Cardiac ventricle fibroblast (primary cell): ENCODE measurements around the gene ACLY. TPM values are rescaled to one million over a fixed set of nuclear protein-coding genes. Genes with fewer than 3 reads are reported as not detected.

ENCODE experiments used
- total RNA-seq: library from RNA; depleted of rRNA; stranded (reverse); fragments of >200 nt; gene quantifications from 2 replicates; pipeline ENCODE4 v1.2.3, GENCODE V29; 2015

Gene ACLY
- total RNA-seq, result 185 and 187 TPM in 2 replicates

DNA sequence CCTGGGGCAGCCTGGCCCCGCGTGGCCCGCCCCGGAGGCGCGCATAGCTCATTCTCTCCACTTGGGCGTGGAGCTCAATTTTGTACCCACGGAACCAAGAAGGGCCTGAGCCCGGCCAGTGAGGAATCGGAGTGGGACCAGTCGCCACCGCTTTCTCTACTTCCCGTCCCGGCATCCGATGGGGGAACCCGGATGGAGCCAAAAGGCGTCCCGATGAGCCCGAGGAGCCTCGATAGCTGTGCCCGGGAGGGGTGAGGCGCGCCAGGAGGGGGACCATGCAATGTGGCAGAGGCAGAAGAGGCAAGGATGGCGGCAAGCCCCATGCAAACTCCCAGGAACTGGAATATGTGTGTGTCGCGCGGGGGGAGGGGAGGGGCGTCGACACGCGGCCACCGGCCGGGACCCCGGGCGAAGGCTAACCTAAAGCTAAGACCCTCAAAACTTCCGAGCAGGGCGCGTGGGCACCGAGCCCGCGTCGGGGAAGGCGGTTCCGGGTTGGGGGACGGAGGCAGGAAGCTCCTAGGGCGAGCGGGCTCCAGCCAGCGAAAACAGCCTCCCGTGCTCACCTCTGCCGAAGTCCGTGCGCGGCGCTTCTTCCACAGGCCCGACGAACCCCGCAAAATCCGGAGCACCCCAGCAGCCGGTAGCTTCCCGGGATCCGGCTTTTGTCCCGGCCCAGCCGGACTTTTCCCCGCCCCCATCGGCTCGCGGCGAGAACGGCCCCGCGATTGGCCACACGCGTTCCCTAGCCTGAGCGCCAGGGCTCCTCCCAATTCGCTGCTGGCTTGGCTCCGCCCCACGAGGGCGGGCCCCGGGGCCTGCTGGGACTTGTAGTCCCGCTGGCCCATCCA lies at the start of gene ACLY:
Gene ACLY, minus strand, starts transcription at position 638 of the 851 bp plus-strand sequence. CDS start 5,078 bp downstream, outside the sequence.

DNA sequence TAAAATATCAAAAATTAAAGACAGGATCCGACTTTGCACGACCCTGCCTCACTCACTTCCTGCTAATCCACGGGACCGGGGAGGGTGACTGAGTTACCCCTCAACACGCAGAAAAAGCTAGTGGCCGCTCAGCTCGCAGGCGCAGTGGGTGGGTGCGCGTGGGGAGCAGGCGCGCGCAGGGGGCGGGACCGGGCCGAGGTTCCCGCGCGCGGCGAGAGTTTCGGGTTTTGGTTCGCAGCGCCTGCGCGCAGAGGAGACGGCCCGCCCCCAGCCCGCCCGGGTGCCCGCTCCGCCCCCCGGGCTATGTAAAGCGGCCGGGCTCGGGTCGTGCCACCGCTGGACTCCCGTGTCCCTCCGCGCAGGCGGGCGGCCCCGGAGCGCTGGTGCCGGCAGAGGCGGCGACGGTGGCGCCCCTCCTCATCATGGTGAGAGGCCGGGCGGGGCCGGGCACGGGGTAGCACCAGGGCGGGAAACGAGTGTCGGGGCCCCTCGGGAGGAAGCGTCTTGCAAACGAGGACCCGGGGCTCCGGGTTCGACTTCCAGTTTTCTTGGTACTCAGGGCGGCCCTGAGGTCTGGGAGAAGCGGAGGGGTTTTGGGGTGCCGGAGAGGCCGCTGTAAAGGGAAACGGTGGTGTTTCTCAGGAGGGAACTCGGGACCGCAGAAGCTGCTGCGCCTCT lies 47.9 kb upstream of the ACLY start, which contains the start of gene CNP:
Gene CNP, plus strand, starts transcription at position 333 of the 678 bp plus-strand sequence. Its CDS starts 90 bp downstream, at position 423.

DNA sequence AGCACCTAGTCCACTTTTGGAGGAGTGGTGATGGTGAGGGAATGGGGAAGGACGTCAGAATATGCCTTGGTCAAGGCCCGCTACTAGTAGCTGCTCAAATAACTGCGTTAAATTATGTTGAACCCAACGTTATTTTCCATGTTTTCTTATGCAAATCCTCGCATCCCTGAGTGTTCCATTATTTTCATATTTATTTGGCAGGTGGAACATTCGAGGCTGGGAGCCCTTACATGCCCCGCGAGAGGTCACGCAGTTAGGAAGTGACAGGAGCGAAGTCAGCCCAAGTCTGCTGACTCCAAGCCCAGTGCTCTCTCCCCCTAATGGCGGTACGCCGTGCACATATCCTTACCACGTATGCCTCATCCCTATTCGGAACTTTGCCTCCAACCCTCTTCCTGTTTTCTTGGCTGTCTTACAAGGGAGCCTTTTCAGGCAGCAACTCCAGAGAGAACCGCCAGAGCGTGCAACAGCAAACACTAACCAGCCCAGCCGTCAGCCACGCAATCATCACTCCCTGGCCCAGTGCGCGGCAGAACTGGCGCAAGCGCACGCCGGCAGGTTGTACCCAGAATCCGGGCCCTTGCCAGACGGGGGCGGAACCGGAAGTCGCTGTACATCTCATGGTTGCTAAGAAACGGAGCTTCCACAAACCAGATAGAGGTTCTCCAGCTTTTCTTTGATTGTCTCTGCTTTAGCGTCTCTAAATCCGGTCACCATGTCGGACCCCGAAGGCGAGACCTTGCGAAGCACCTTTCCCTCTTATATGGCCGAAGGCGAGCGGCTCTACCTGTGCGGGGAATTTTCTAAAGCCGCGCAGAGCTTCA lies 11.5 kb upstream of the ACLY start, which contains the start of gene ODAD4:
Gene ODAD4, plus strand, starts transcription at position 609 of the 824 bp plus-strand sequence. Its CDS starts 107 bp downstream, at position 716.

DNA sequence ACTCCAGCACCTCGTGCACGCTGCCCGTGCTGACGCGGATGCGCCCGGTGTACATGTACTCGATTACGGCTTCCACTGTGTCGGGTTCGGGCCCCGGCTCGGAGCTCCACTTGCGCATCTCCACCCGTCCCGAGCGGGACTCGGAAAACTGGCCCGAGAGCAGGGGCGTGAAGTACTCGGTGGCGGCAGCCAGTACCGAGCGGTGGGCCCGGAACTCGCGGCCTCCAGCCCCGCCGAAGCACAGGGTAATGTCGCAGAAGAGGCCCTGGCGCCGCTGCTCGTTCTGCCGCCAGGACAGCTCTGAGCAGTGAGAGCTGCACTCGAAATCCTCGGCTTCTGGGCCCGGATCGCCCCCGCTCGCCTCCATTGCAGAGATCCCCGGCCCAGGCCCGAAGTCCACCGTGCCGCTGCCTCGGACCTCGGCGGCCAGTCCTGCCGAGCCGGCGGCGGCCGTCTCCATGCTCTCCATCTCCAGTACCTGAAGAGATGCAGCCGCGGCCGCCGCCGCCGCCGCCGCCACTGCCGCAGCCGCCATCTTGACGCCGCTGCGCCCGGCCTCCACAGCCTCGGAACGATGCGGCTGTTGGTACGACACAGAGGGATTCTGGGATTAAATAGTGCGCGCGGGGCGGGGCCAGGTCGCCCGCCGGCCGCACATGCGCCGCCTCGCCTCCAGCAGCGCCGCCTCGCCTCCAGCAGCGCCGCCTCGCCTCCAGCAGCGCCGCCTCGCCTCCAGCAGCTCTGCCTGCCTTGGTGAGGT lies 53.7 kb downstream of the ACLY start, which contains the start of gene KLHL11:
Gene KLHL11, minus strand, starts transcription at position 588 of the 760 bp plus-strand sequence. Its CDS starts 53 bp downstream, at position 535.

DNA sequence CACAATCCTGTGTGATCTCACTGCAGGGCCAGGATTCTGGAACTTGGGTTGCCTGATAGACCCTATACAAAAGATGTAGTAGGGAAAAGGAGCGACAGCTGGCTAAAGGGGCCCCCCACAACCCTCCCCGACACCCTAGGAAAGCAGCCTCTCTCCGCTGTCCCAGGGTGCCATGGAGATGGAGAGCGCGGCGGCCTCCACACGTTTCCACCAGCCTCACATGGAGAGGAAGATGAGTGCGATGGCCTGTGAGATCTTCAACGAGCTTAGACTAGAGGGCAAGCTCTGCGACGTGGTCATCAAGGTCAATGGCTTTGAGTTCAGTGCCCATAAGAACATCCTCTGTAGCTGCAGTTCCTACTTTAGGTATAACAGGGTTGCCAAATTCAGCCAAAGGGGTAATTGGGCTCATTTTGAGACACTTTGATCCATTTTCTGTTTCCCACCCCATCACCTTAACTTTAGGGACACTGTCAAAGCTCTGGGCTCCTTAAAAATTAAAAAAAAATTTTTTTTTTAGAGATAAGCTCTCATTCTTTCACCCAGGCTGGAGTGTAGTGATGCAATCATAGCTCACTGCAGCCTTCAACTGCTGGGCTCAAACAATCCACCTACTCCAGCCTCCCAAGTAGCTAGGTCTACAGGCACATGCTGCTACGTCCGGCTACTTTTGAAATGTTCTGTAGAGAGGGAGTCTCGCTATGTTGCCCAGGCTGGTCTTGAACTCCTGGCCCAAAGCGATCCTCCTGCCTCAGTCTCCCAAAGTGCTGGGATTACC lies 80.8 kb downstream of the ACLY start, which contains the start of gene KLHL10:
Gene KLHL10, plus strand, starts transcription at position 65 of the 778 bp plus-strand sequence. Its CDS starts 108 bp downstream, at position 173.

DNA sequence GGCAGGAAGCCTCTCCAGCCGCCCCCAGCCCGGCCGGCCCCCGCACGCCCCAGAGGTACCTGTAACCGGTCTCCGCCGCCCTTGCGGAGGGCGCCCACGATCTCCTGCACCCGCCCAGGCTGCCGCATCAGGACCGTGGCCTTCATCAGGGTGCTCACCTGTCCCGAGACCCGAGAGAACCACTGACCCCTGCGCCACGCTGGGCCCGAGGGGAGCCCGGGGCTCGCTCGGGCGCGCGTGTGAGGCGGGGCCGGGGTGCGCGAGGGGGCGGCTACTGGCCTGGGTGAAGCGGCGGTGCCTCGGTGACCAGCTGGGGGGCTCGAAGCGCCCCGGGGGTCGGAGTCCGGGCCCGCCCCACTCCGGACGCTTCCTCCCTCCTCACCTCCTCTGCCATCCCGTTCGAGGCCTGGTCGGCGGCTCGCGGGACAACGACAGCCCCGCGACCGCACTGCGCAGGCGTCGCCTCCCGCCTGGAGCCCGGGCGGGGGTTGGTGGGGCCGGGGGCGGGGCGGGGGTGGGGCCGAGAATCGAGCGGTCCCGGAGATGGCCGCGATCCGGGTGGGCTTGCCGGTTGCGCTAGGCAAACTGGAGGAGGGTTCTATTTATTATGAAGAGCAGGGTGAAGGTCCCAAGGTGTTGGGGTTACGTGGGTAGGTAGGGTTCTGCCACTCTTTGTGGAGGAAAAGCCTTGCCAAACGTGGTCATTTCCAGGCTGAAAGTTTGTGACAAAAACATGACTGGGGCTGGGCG lies 82.8 kb downstream of the ACLY start, which contains the start of gene NT5C3B:
Gene NT5C3B, minus strand, starts transcription at position 433 of the 750 bp plus-strand sequence. Its CDS starts 39 bp downstream, at position 394.

Other genes starting within 250 kb of the ACLY start
- gene EIF1, start 230.1 kb downstream of the ACLY start, total RNA-seq, result 315 and 385 TPM in 2 replicates
- not detected in 2 replicates for gene GAST, start 206.6 kb downstream of the ACLY start, total RNA-seq
- gene HAP1, start 184.3 kb downstream of the ACLY start, total RNA-seq, result not detected in 2 replicates
- gene JUP, start 132.2 kb downstream of the ACLY start, total RNA-seq, result 22.5 and 23.7 TPM in 2 replicates
- gene P3H4, start 107.0 kb downstream of the ACLY start, total RNA-seq, result 52.4 and 54.5 TPM in 2 replicates
- 395 and 437 TPM in 2 replicates for gene FKBP10, start 105.9 kb downstream of the ACLY start, total RNA-seq
- 47.2 and 58.6 TPM in 2 replicates for gene NT5C3B, start 82.7 kb downstream of the ACLY start, total RNA-seq
- gene KLHL10, start 81.1 kb downstream of the ACLY start, total RNA-seq, result not detected in 2 replicates
- gene KLHL11, start 53.5 kb downstream of the ACLY start, total RNA-seq, result 16.5 and 18.0 TPM in 2 replicates
- gene ODAD4, start 11.7 kb upstream of the ACLY start, total RNA-seq, result 0.06 and 0.20 TPM in 2 replicates
- 63.9 and 70.5 TPM in 2 replicates for gene CNP, start 47.8 kb upstream of the ACLY start, total RNA-seq
- 57.4 and 58.8 TPM in 2 replicates for gene DNAJC7, start 98.5 kb upstream of the ACLY start, total RNA-seq
- 38.6 and 40.2 TPM in 2 replicates for gene NKIRAS2, start 101.1 kb upstream of the ACLY start, total RNA-seq
- gene C17orf113, start 131.7 kb upstream of the ACLY start, total RNA-seq, result 0.19 TPM in 1 of 2 replicates, not detected in the other
- gene ZNF385C, start 179.5 kb upstream of the ACLY start, total RNA-seq, result not detected in 2 replicates
- 10.2 and 11.9 TPM in 2 replicates for gene DHX58, start 193.8 kb upstream of the ACLY start, total RNA-seq
- gene KAT2A, start 202.4 kb upstream of the ACLY start, total RNA-seq, result 13.4 and 14.2 TPM in 2 replicates
- gene HSPB9, start 203.9 kb upstream of the ACLY start, total RNA-seq, result not detected in 2 replicates
- gene RAB5C, start 236.0 kb upstream of the ACLY start, total RNA-seq, result 76.3 and 89.0 TPM in 2 replicates